Esophagus muscularis mucosa (tissue), 4 donors: ENCODE measurements around the gene KCNJ5.

Source experiments
- EP300 ChIP-seq: sonication (generic); formaldehyde crosslinking; IDR thresholded peaks from one replicate; pipeline ENCODE4 v1.6.1; 2017; ENCODE audit warnings: antibody characterized with exemption
- POLR2A ChIP-seq: fragments of 450-650 bp; IDR thresholded peaks from one replicate; pipeline ENCODE4 v1.6.1; 2017; ENCODE audit warnings: antibody characterized with exemption, moderate library complexity, mild to moderate bottlenecking, low read depth
- POLR2AphosphoS5 ChIP-seq, 2 donors: sonication (generic); formaldehyde crosslinking; IDR thresholded peaks; one replicate each; pipeline ENCODE4 v1.6.1; 2017; ENCODE audit warnings: antibody characterized with exemption in 2 of 2
- TF ChIP-seq, protein P1 (sequence below), 3 experiments: fragments of 200-600 bp in 2 of 3; fragments of 450-650 bp in 1 of 3; sonication (generic) in 2 of 3; IDR thresholded peaks; one replicate each; pipeline ENCODE4 v1.5.1; 2017 to 2019; ENCODE audit warnings: antibody characterized with exemption in 3 of 3, mild to moderate bottlenecking in 2 of 3, moderate library complexity in 1 of 3

DNA sequence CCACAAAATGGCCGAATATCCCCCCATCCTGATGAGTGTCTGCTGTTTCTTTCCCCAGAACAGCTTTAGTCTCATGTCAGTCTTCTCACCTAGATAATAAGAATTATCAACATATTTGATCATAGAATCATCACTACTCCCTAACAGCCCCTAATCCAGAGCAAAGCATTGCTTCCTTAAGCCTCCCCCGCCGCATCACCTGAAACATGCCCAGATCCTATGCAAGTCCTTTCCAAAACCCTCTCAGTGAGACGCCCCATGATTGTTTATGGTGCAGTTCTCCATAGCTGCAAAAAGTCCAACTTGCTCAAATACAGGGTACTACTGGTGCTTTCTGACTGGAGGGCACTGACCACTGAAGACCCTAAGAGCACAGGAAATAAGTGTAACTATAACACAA, 44.2 kb upstream of the KCNJ5 start:
- TF ChIP-seq, protein P1, sequence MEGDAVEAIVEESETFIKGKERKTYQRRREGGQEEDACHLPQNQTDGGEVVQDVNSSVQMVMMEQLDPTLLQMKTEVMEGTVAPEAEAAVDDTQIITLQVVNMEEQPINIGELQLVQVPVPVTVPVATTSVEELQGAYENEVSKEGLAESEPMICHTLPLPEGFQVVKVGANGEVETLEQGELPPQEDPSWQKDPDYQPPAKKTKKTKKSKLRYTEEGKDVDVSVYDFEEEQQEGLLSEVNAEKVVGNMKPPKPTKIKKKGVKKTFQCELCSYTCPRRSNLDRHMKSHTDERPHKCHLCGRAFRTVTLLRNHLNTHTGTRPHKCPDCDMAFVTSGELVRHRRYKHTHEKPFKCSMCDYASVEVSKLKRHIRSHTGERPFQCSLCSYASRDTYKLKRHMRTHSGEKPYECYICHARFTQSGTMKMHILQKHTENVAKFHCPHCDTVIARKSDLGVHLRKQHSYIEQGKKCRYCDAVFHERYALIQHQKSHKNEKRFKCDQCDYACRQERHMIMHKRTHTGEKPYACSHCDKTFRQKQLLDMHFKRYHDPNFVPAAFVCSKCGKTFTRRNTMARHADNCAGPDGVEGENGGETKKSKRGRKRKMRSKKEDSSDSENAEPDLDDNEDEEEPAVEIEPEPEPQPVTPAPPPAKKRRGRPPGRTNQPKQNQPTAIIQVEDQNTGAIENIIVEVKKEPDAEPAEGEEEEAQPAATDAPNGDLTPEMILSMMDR (IDR thresholded peaks at IDR 0.05) = no peak
- TF ChIP-seq POLR2A = no peak
- TF ChIP-seq EP300 = no peak
- TF ChIP-seq POLR2AphosphoS5 (IDR thresholded peaks at IDR 0.05) = no peak
